Epithelial cell of proximal tubule (primary cell): ENCODE results near the gene CLDN22. TPM values are rescaled to one million over a fixed set of nuclear protein-coding genes. Genes with fewer than 3 reads are reported as not detected.

Experiments used
- DNase-seq: peaks from one replicate; pipeline ENCODE4 v3.0.0-alpha.2; 2011; ENCODE audit warnings: low read depth
- H3K4me3 ChIP-seq: 2 replicates; pipeline ENCODE4 v1.5.1; 2011; ENCODE audit warnings: low read depth, mild to moderate bottlenecking, low read length
- total RNA-seq: library from RNA; depleted of rRNA; stranded (reverse); fragments of >200 nt; gene quantifications from 2 replicates; pipeline ENCODE4 v1.2.3, GENCODE V29; 2015
- TF ChIP-seq, protein P1 (sequence below): conservative IDR thresholded peaks from 2 replicates; pipeline ENCODE4 v1.5.1; 2012; ENCODE audit warnings: low read depth, mild to moderate bottlenecking, low read length

Gene CLDN22
- total RNA-seq, 1 donor from 2014 or later = not detected

DNA sequence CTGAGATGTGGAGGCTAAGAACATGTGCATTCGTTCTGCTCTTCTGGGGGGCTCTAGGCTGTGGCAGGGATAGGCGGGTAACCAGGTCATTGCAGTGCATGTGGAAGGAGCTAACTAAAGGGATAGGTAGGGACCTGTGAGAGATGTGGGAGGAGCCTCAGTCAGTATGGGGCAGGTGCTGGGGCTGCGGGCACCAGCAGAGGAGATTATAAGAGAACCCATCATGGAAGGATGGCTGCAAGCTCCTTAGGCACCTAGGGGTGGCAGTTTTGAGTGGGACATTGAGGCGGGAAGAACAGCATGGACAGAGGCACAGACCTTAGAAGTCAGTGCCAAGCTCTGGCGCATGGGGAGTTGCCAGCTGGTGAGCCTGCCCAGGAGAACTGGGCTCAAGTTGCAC, 7.2 kb downstream of the CLDN22 start:
- TF ChIP-seq, protein P1, sequence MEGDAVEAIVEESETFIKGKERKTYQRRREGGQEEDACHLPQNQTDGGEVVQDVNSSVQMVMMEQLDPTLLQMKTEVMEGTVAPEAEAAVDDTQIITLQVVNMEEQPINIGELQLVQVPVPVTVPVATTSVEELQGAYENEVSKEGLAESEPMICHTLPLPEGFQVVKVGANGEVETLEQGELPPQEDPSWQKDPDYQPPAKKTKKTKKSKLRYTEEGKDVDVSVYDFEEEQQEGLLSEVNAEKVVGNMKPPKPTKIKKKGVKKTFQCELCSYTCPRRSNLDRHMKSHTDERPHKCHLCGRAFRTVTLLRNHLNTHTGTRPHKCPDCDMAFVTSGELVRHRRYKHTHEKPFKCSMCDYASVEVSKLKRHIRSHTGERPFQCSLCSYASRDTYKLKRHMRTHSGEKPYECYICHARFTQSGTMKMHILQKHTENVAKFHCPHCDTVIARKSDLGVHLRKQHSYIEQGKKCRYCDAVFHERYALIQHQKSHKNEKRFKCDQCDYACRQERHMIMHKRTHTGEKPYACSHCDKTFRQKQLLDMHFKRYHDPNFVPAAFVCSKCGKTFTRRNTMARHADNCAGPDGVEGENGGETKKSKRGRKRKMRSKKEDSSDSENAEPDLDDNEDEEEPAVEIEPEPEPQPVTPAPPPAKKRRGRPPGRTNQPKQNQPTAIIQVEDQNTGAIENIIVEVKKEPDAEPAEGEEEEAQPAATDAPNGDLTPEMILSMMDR = no peak
- no peak for DNase-seq
- no peak overlapping the region for H3K4me3 ChIP-seq

DNA sequence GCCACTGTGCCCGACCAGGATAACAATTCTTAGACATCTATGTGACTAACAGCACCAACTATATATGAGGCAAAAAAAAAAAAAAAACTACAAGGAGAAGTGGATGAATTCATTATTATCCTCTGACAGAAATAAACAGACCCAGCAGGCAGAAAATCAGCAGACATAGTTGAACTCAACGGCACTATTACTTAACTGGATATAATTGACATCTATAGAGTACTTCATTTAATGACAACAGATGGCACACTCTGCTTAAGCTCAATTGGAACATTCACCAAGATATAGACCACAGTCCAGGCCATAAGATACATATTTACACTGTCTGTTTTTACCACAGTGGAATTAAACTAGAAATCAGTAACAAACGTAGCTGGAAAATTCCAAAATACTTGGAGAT, 13.3 kb downstream of the CLDN22 start:
- DNase-seq = no peak
- H3K4me3 ChIP-seq = no peak overlapping the region
- TF ChIP-seq, protein P1 = no peak

DNA sequence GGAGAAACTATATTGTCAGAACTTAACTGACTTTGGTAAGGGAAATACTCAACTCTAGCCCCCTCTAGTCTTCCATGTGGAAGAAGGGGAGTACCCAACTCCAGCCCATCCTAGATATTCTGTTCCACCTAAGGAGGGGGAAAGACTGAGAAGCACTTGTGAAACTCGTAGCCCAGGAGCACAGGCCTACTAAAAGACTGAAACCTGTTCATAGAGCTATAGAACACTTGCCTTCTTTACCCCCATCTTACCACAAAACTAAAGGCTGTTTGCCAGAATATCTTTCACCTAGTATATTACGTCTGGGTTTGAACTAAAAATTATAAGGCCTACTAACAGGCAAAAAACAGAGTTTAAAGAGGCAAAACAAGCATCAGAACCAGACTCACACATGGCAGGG, 15.5 kb downstream of the CLDN22 start:
- TF ChIP-seq, protein P1 = no peak
- no peak for DNase-seq

DNA sequence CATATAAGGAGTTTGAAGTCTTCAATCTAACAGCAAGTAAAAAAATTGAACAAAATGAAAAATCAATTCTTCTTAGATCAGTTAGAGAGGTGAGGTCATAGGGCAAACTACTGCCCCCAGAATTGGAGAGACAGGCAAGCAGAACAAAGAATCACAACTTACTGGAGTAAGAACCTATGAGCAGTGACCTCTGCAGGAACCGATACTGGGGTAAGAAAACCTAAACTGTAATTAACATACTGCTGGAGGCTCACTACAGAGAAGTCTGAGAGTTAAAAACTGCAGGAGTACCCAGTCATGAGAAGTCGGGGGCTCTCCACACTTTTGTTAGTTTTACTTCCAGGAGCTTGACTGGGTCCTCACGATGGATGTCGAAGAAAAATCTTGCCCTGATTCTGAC, 16.0 kb downstream of the CLDN22 start:
- H3K4me3 ChIP-seq = no peak overlapping the region
- TF ChIP-seq, protein P1 = no peak
- no peak for DNase-seq

More for the DNA sequence above, 15.5 kb downstream of the CLDN22 start:
- H3K4me3 ChIP-seq = no peak overlapping the region

DNA sequence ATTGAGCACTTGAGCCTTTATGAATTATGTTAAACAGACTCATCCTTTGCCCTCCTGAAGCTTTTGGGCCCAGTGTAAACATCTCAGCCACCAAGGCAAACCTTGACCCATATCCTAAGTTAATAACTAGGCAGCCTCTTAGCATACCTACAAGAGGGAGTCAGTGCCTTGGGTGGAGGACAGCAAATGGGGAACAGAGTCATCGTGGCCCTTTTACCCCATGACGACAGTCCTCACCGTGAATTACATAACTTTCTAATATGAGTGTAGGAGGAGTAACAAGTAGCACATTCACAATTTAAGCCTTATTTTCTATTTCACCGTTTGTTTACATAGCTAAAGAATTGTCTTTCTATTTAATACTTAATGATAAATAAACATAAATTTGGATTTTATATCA, 16.8 kb downstream of the CLDN22 start:
- no peak overlapping the region for H3K4me3 ChIP-seq
- TF ChIP-seq, protein P1 = no peak
- DNase-seq = no peak

DNA sequence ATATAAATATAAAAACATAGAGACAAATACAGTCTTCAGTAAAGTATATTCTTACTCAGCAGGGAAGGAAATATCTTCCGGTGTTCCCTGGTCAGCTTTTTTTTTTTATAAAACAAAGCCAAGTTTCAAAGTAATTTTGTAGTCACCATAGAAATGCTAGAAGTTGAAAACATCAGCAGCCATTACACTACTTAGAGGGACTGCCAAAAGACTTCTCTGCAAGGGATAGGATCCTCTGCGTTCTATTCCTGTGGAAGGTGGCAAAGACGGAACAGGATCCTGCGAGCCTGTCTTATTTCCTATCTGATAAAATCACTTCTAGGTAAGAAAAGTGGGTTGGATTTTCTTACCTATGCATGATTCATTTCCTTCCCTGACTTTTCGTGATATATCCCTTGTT, 19.4 kb downstream of the CLDN22 start:
- no peak overlapping the region for H3K4me3 ChIP-seq
- TF ChIP-seq, protein P1 = no peak
- DNase-seq = no peak

DNA sequence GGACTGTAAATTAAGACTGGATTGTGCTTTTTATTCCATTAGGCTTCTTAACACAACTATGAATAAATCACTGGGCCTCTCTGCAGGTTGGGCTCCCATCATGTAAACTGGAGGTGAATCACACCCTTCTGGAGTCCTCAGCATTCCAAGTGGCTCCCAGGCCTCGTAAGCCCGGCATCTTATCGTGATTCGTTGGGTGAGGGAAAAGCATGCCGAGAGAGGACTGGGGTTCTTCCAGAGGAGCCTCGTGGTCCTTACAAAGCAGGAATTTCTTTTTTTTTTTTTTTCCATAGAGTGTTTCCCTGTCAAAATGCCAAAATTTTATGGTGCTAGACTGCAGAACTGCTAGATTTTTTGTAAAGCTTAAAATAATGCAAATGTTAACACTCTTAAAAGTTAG, 20.0 kb downstream of the CLDN22 start:
- H3K4me3 ChIP-seq = no peak overlapping the region
- TF ChIP-seq, protein P1 = no peak
- DNase-seq = no peak
